Peyer's patch (tissue), 4 donors: ENCODE data around the gene SLC22A23.

Source experiments
- CTCF ChIP-seq, 6 experiments: fragments of 450-650 bp in 4 of 6; fragments of 200-600 bp in 2 of 6; sonication (generic) in 1 of 6; IDR thresholded peaks; one replicate each; pipeline ENCODE4 v1.5.1; 2017 to 2019; ENCODE audit warnings: antibody characterized with exemption in 6 of 6, mild to moderate bottlenecking in 3 of 6, moderate library complexity in 1 of 6
- POLR2A ChIP-seq, 2 donors: fragments of 450-650 bp; IDR thresholded peaks; one replicate each; pipeline ENCODE4 v1.5.1; 2017; ENCODE audit warnings: antibody characterized with exemption in 2 of 2, mild to moderate bottlenecking in 2 of 2, moderate library complexity in 2 of 2

- TF ChIP-seq CTCF (IDR thresholded peaks at IDR 0.05), result no peak
- no peak for TF ChIP-seq POLR2A (IDR thresholded peaks at IDR 0.05)
These were observed 83.2 kb downstream of the SLC22A23 start for GRCh38 chr6:3373597-3374203.
